ENCODE measurements around the gene MORN5. TPM values are rescaled to one million over a fixed set of nuclear protein-coding genes. Genes with fewer than 3 reads are reported as not detected.

Gene MORN5
- total and polyA plus RNA-seq, 2 donors from 2014 or later: 1.6 to 5.6 TPM

DNA sequence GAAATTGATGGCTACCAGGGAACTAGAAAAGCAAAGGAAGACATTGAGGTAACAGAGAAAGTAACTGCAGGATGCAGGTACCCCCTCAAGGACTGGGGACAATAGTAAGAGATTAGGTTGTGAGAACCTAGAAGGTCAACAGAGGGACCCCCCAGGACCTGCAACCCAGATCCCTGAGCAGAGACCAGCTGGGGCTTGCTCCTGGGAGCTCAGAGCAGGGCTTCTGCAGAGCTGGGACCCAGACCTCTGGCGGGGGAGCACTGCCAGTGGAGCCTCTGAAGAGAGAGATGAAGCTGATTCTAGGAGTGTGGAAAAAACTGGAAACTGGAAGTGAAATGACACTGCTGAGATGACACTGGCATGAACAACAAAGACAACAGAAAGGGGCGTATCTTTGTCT lies 17.2 kb downstream of the MORN5 start:
- H3K36me3 ChIP-seq (ENCODE audit: control insufficient read depth in 2 of 3, insufficient read depth in 3 of 3, low read length in 3 of 3): no peaks in the 10 kb centered on the region
- no peak overlapping the region for H3K9ac ChIP-seq (ENCODE audit: low read length in 3 of 3)
- TF ChIP-seq, protein P1, sequence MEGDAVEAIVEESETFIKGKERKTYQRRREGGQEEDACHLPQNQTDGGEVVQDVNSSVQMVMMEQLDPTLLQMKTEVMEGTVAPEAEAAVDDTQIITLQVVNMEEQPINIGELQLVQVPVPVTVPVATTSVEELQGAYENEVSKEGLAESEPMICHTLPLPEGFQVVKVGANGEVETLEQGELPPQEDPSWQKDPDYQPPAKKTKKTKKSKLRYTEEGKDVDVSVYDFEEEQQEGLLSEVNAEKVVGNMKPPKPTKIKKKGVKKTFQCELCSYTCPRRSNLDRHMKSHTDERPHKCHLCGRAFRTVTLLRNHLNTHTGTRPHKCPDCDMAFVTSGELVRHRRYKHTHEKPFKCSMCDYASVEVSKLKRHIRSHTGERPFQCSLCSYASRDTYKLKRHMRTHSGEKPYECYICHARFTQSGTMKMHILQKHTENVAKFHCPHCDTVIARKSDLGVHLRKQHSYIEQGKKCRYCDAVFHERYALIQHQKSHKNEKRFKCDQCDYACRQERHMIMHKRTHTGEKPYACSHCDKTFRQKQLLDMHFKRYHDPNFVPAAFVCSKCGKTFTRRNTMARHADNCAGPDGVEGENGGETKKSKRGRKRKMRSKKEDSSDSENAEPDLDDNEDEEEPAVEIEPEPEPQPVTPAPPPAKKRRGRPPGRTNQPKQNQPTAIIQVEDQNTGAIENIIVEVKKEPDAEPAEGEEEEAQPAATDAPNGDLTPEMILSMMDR (IDR thresholded peaks at IDR 0.05; ENCODE audit: borderline replicate concordance, extremely low read depth, insufficient read depth): no peak
- H3K27ac ChIP-seq (ENCODE audit: low read depth in 2 of 2, low read length in 2 of 2): no peak overlapping the region
- no peaks in the 10 kb centered on the region for H3K27me3 ChIP-seq (ENCODE audit: control insufficient read depth, insufficient read depth, low read length)
- H3K4me1 ChIP-seq (ENCODE audit: control insufficient read depth in 2 of 3, insufficient read depth in 2 of 3, low read depth in 1 of 3, low read length in 3 of 3): no peaks in the 10 kb centered on the region
- H3K4me3 ChIP-seq (ENCODE audit: low read length in 3 of 3): no peak overlapping the region
- DNase-seq: no peak
- H3K9me3 ChIP-seq (ENCODE audit: control insufficient read depth in 2 of 3, insufficient read depth in 1 of 3, low read length in 3 of 3): no peaks in the 10 kb centered on the region
- intact Hi-C loops (cut with DNase I): no loop called here
- no peak for FAIRE-seq

DNA sequence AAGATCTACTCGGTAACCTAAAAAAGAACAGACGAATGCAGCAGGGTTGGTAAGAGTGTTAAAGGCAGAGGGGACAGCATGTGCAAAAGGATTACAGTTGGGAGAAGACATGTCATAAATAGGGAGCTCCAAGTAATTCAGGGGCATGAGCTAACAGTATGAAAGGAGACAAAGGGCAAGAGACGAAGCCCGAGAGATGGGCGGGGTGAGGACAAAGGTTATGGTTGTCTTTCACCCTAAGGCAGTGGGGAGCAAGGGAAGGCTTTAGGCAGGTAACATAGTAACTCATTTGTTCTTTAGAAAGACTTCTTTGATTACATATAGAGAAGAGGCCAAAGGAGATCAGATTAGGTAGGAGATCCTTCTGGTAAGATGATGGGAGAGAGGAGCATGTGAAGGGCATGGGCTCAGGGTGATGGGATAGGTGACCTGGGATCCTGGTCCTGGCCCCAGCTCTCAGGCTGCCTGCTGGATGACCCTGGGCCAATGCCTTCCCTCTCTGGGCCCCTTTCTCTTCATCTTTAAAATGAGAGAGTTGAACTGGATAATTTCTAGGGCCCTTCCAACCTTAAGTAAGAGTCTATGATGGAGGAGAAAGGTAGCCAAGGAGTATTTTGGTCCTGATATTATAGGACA lies 19.5 kb downstream of the MORN5 start:
- no peak for FAIRE-seq
- Histone ChIP-seq H3K4me3 (ENCODE audit: low read length in 3 of 3) (no peak overlapping the region), H3K27me3 (ENCODE audit: control insufficient read depth, insufficient read depth, low read length) (no peaks in the 10 kb centered on the region), H3K36me3 (ENCODE audit: control insufficient read depth in 2 of 3, insufficient read depth in 3 of 3, low read length in 3 of 3) (no peaks in the 10 kb centered on the region), H3K4me1 (ENCODE audit: control insufficient read depth in 2 of 3, insufficient read depth in 2 of 3, low read depth in 1 of 3, low read length in 3 of 3) (no peaks in the 10 kb centered on the region), H3K9me3 (ENCODE audit: control insufficient read depth in 2 of 3, insufficient read depth in 1 of 3, low read length in 3 of 3) (no peaks in the 10 kb centered on the region), H3K9ac (ENCODE audit: low read length in 3 of 3) (no peak overlapping the region), H3K27ac (ENCODE audit: low read depth in 2 of 2, low read length in 2 of 2) (no peak overlapping the region)
- intact Hi-C loops (cut with DNase I): no loop called here
- DNase-seq: no peak
- TF ChIP-seq, protein P1 (IDR thresholded peaks at IDR 0.05; ENCODE audit: borderline replicate concordance, extremely low read depth, insufficient read depth): no peak

DNA sequence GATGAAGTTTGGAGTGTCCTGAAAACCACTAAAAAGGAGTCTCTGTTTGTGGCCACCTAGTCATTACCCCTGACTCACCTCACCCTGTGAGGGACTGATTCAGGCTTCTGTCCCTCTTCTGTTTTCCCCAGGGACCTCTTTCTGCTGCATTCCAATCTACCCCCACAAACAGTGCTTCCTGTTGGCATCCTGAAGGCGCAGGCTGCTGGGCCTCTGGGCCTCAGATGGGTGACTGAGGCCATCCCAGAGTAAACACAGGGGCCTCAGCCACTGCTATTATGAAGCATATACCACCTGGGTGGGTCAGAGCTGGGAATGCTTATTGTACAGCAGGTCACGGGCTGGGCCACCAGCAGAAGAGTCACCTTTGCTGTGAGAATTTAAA lies 20.0 kb downstream of the MORN5 start:
- Histone ChIP-seq H3K4me3 (ENCODE audit: low read length in 3 of 3) (no peak overlapping the region), H3K4me1 (ENCODE audit: control insufficient read depth in 2 of 3, insufficient read depth in 2 of 3, low read depth in 1 of 3, low read length in 3 of 3) (no peaks in the 10 kb centered on the region), H3K9ac (ENCODE audit: low read length in 3 of 3) (no peak overlapping the region), H3K9me3 (ENCODE audit: control insufficient read depth in 2 of 3, insufficient read depth in 1 of 3, low read length in 3 of 3) (no peaks in the 10 kb centered on the region), H3K27me3 (ENCODE audit: control insufficient read depth, insufficient read depth, low read length) (no peaks in the 10 kb centered on the region), H3K36me3 (ENCODE audit: control insufficient read depth in 2 of 3, insufficient read depth in 3 of 3, low read length in 3 of 3) (no peaks in the 10 kb centered on the region), H3K27ac (ENCODE audit: low read depth in 2 of 2, low read length in 2 of 2) (no peak overlapping the region)
- DNase-seq (no peak), FAIRE-seq (no peak)
- intact Hi-C loops (cut with DNase I): no loop called here
- TF ChIP-seq, protein P1 (IDR thresholded peaks at IDR 0.05; ENCODE audit: borderline replicate concordance, extremely low read depth, insufficient read depth): no peak

DNA sequence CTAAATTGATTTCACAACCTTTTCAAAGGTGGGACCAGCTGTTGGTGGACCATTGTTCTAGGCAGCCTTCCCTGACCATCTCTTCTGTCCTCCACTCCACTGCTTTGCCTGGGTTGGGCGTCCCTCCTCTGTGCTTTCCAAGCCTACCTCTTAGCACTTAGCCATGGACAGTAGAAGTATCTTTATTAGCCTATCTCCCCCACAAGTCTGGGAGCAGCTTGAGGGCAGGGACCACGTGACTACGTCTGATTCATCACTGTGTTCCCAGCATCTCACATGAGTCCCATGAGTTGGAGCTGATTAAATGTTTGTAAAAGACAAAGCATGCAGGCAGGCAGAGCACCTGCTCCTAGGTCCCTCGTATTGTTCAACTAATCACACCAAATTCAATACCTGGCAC lies 20.9 kb downstream of the MORN5 start:
- DNase-seq (no peak), FAIRE-seq (no peak)
- Histone ChIP-seq H3K9ac (ENCODE audit: low read length in 3 of 3) (no peak overlapping the region), H3K9me3 (ENCODE audit: control insufficient read depth in 2 of 3, insufficient read depth in 1 of 3, low read length in 3 of 3) (no peaks in the 10 kb centered on the region), H3K27ac (ENCODE audit: low read depth in 2 of 2, low read length in 2 of 2) (no peak overlapping the region), H3K4me3 (ENCODE audit: low read length in 3 of 3) (no peak overlapping the region), H3K27me3 (ENCODE audit: control insufficient read depth, insufficient read depth, low read length) (no peaks in the 10 kb centered on the region), H3K4me1 (ENCODE audit: control insufficient read depth in 2 of 3, insufficient read depth in 2 of 3, low read depth in 1 of 3, low read length in 3 of 3) (no peaks in the 10 kb centered on the region), H3K36me3 (ENCODE audit: control insufficient read depth in 2 of 3, insufficient read depth in 3 of 3, low read length in 3 of 3) (no peaks in the 10 kb centered on the region)
- intact Hi-C loops (cut with DNase I): no loop called here
- TF ChIP-seq, protein P1 (IDR thresholded peaks at IDR 0.05; ENCODE audit: borderline replicate concordance, extremely low read depth, insufficient read depth): no peak

Measured in kidney (tissue), 14 donors.